SU-DHL-6 (cell line): ENCODE measurements around the gene FGF22.
A peak's percentile ranks its signal among the peaks of the same experiment; 100 is the strongest.

ENCODE experiments used
- H2AFZ ChIP-seq: fragments of 200-600 bp; sonication (generic); 2 replicates; pipeline ENCODE4 v1.6.1; 2014; ENCODE audit warnings: low read depth, mild to moderate bottlenecking, moderate library complexity, mixed read lengths, antibody characterized with exemption, low read length; ENCODE audit not compliant: severe bottlenecking
- H3F3A ChIP-seq: fragments of 200-600 bp; shearing (Covaris generic); 2 replicates; pipeline ENCODE4 v1.6.0; 2016; ENCODE audit warnings: antibody characterized with exemption, mild to moderate bottlenecking; ENCODE audit not compliant: insufficient read depth
- H3K27ac ChIP-seq: fragments of 200-600 bp; sonication (generic); 2 replicates; pipeline ENCODE4 v1.5.1; 2016; ENCODE audit warnings: low read depth, mild to moderate bottlenecking, low read length, moderate library complexity, mixed read lengths
- H3K27me3 ChIP-seq: fragments of 200-600 bp; sonication (generic), shearing (Covaris generic); 2 replicates; pipeline ENCODE4 v1.6.0; 2014; ENCODE audit warnings: mild to moderate bottlenecking, low read length
- H3K36me3 ChIP-seq: fragments of 200-600 bp; sonication (generic); 2 replicates; pipeline ENCODE4 v1.6.1; 2014; ENCODE audit warnings: mild to moderate bottlenecking, low read length, mixed read lengths
- H3K4me2 ChIP-seq: fragments of 300-600, 200-600 bp; shearing (Covaris generic), sonication (generic); 2 replicates; pipeline ENCODE4 v1.6.0; 2014; ENCODE audit warnings: low read length, low read depth, mild to moderate bottlenecking; ENCODE audit not compliant: poor library complexity, severe bottlenecking
- H3K4me3 ChIP-seq: fragments of 200-600 bp; sonication (generic); 2 replicates; pipeline ENCODE4 v1.5.1; 2014; ENCODE audit warnings: antibody characterized with exemption, low read length, mild to moderate bottlenecking, mixed read lengths; ENCODE audit not compliant: insufficient read depth, poor library complexity, severe bottlenecking
- H3K79me2 ChIP-seq: fragments of 200-600 bp; sonication (generic); 2 replicates; pipeline ENCODE4 v1.6.1; 2014; ENCODE audit warnings: mild to moderate bottlenecking, low read length, moderate library complexity; ENCODE audit not compliant: insufficient read depth
- H3K9ac ChIP-seq: fragments of 200-600 bp; sonication (generic); 2 replicates; pipeline ENCODE4 v1.7.0; 2014; ENCODE audit warnings: mild to moderate bottlenecking, low read length
- H3K9me2 ChIP-seq: fragments of 200-600 bp; sonication (generic); replicated peaks from 2 replicates; pipeline ENCODE4 v1.6.1; 2014; ENCODE audit warnings: low read length; ENCODE audit not compliant: insufficient read depth
- H3K9me3 ChIP-seq: fragments of 200-600 bp; sonication (generic); 2 replicates; pipeline ENCODE4 v1.6.1; 2014; ENCODE audit warnings: low read length, mixed read lengths; ENCODE audit not compliant: insufficient read depth
- H4K20me1 ChIP-seq: fragments of 200-600 bp; sonication (generic); 2 replicates; pipeline ENCODE4 v1.6.1; 2014; ENCODE audit warnings: low read depth, mild to moderate bottlenecking, antibody characterized with exemption, low read length, moderate library complexity, mixed read lengths
- CTCF ChIP-seq: fragments of 200-600 bp; sonication (generic); IDR thresholded peaks from one replicate; pipeline ENCODE4 v1.5.1; 2017; ENCODE audit warnings: antibody characterized with exemption, mild to moderate bottlenecking, low read length, moderate library complexity; ENCODE audit not compliant: insufficient read depth, poor library complexity, severe bottlenecking
- EZH2phosphoT487 ChIP-seq: fragments of 200-600 bp; sonication (generic), shearing (Covaris generic); conservative IDR thresholded peaks from 2 replicates; pipeline ENCODE4 v1.6.1; 2018; ENCODE audit warnings: mild to moderate bottlenecking, antibody characterized with exemption, low read length, moderate library complexity, mixed read lengths

Gene FGF22

DNA sequence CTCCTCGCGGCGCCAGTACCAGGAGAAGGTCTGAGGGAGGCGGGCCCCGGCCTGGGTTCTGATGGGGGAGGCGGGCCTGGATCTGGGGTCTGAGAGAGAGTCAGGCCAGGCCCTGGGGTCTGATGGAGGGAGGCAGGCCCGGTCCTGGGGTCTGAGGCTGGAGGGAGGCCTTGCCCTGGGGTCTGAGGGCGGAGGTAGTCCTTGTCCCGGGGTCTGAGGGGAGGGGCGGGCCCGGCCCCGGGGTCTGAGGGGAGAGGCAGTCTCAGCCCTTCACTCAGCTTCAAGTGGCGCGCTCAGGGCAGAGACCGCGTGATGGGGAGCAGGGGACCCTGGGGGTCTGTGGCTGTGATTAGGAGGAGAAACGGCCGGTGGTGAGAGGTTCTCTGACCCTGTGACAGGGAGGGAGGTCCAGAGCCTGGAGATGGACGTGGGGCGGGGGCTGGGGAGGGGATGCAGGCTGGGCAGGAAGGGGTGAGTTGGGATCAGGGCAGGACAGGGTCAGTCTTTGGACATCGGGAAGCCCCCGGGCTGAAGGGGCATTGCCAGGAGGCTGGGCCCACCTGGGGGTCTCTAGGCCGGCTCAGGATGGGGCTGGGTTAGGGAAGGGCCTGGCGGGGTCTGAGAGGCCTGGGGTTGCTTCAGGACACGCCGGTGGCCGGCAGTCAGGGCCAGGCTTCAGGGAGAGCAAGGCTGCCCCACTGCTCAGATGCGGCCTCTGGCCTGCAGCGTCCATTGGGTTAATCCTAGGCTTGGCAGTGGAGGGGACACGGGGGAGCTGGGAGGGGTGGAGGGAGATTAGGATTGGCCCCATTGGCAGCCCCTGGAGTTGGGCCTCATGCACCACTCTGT is 31.3 kb upstream of the FGF22 start:
- H3K4me3 ChIP-seq: no peak overlapping the region
- no peak overlapping the region for H2AFZ ChIP-seq
- TF ChIP-seq EZH2phosphoT487 (no peak), CTCF (no peak)
- H4K20me1 ChIP-seq: no peaks in the 10 kb centered on the region
- no peaks in the 10 kb centered on the region for H3K9me3 ChIP-seq
- no peaks in the 10 kb centered on the region for H3K79me2 ChIP-seq
- H3F3A ChIP-seq: no peaks in the 10 kb centered on the region
- no peak overlapping the region for H3K4me2 ChIP-seq
- H3K9ac ChIP-seq: no peak overlapping the region
- H3K36me3 ChIP-seq: no peaks in the 10 kb centered on the region
- no peak overlapping the region for H3K27ac ChIP-seq
- no peaks in the 10 kb centered on the region for H3K27me3 ChIP-seq
- no peaks in the 10 kb centered on the region for H3K9me2 ChIP-seq

DNA sequence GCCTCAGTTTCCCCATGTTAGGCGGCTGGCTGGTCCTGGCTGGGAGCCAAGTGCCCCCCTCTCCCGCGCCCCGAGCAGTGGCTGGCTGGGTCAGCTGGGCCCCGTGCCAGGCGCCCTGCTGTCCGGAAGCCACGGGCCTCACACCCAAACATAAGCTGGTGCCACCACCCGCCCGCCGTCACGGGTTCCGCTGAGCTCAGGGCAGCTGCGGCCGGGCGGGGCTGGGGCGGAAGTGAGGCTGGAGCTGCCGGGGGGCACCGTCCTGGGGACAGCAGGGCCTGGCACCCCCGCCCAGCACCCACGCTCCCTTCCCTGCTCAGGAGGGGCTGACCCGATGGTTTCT is 30.7 kb upstream of the FGF22 start:
- H3K79me2 ChIP-seq: no peaks in the 10 kb centered on the region
- H3K9ac ChIP-seq: no peak overlapping the region
- no peak for TF ChIP-seq EZH2phosphoT487
- no peak for TF ChIP-seq CTCF
- no peaks in the 10 kb centered on the region for H3K9me2 ChIP-seq
- H4K20me1 ChIP-seq: no peaks in the 10 kb centered on the region
- H3K27me3 ChIP-seq: no peaks in the 10 kb centered on the region
- no peak overlapping the region for H3K4me3 ChIP-seq
- H2AFZ ChIP-seq: no peak overlapping the region
- H3K4me2 ChIP-seq: no peak overlapping the region
- H3F3A ChIP-seq: no peaks in the 10 kb centered on the region
- H3K27ac ChIP-seq: no peak overlapping the region
- H3K36me3 ChIP-seq: no peaks in the 10 kb centered on the region
- no peaks in the 10 kb centered on the region for H3K9me3 ChIP-seq

DNA sequence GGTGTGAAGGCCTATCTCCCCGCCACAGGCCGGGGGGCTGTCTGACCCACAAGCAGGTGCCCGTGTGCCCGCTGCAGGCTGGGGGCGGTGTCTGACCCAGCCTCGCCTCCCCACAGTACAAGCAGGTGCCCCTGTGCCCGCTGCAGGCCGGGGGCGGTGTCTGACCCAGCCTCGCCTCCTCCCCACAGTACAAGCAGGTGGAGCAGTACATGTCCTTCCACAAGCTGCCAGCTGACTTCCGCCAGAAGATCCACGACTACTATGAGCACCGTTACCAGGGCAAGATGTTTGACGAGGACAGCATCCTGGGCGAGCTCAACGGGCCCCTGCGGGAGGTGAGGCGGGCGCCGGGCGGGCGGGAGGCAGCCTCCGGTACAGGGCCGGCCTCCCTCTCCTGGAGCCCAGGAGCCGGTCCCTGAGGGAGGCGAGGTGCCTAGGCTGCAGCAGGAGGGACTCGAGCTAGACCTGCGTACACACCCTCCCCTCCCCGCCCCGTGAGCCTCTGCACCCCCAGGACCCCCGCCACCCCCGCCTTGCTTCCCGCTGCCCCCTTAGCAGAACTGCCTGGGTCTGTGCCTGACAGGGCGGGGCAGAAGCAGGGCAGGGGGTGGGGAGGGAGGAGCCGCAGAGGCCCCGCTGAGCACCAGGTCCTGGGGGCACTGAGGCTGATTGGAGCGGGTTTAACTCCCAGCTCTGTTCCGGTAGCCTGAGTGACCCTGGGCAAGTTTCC is 29.4 kb upstream of the FGF22 start:
- Histone ChIP-seq H2AFZ (peak overlapping the region; percentile 17), H3K9ac (peak overlapping the region; percentile 42), H3K9me3 (no peaks in the 10 kb centered on the region), H3K27me3 (no peaks in the 10 kb centered on the region), H3K4me3 (no peak overlapping the region), H3K9me2 (no peaks in the 10 kb centered on the region), H4K20me1 (no peaks in the 10 kb centered on the region), H3K36me3 (no peaks in the 10 kb centered on the region), H3K27ac (peak overlapping the region; percentile 49), H3K79me2 (no peaks in the 10 kb centered on the region), H3F3A (no peaks in the 10 kb centered on the region), H3K4me2 (peak overlapping the region; percentile 18)
- no peak for TF ChIP-seq EZH2phosphoT487
